HG03097 (cell line): ENCODE data around the gene MGAT4B.
A peak's percentile ranks its signal among the peaks of the same experiment; 100 is the strongest.
"Not testable (repeated sequence)": the region's sequence is repeated elsewhere in the genome, so short reads cannot be mapped to it uniquely, and the experiment has no call there.

ENCODE experiments used
- ATAC-seq: cut with Tn5 transposase; IDR thresholded peaks from one replicate; pipeline ENCODE4 v1.9.1; 2021; ENCODE audit not compliant: unreplicated experiment, low FRiP score

MGAT4B gene

GRCh38 chr5:179806250-179807048, at the start of gene MGAT4B:
MGAT4B (minus strand) TSS chr5:179806866; CDS start chr5:179806583, 283 bp downstream.
- ATAC-seq = peak; percentile 58

DNA sequence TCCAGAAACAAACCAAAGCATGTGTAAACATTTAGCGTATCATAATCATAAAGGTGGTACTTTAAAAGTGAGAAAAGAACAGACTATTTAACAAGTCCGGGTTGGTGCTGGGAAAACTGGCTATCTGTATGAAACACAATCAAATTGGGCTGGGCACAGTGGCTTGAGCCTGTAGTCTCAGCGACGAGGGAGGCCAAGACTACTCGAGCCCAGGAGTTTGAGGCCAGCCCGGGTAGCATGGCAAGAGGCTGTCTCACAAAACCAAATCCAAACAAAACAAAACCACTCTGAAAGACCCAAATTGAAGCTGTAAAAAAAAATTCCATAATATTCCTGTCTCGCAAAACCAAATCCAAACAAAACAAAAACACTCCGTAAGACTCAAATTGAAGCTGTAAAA, 47.7 kb upstream of the MGAT4B start:
- no peak for ATAC-seq

- no peak for ATAC-seq
Observed at GRCh38 chr5:179852993-179853547, 46.4 kb upstream of the MGAT4B start.

GRCh38 chr5:179841621-179842020, 35.0 kb upstream of the MGAT4B start:
- no peak for ATAC-seq

DNA sequence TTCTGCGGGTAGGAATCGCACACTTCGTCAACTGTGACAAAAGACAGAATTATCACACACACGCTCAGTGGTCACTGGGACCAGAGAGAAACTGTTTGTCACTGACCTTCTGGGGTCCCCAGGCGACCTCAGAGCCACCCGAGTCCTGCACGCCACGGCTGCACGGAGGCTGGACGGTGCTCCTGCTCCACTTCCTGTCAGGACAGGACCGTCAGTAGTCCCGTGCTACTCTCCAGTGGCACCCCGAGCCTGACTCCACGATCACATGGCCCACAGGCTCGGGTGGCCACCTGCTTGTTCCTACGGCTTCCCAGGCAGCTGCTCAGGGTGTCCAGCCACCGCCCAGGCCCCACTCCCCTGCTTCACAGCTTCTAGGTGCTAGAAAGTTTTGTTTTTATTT, 34.1 kb upstream of the MGAT4B start:
- no peak for ATAC-seq

GRCh38 chr5:179840321-179840720, 33.7 kb upstream of the MGAT4B start:
- ATAC-seq = no peak

- no peak for ATAC-seq
Observed at GRCh38 chr5:179839328-179840256, 32.9 kb upstream of the MGAT4B start.

GRCh38 chr5:179837076-179838011, 30.7 kb upstream of the MGAT4B start:
- no peak for ATAC-seq

- no peak for ATAC-seq
Observed at GRCh38 chr5:179836225-179837019, 29.8 kb upstream of the MGAT4B start.

GRCh38 chr5:179834871-179835270, 28.2 kb upstream of the MGAT4B start:
- not testable (repeated sequence) for ATAC-seq

- ATAC-seq = no peak
Observed at GRCh38 chr5:179834120-179834519, 27.5 kb upstream of the MGAT4B start.

GRCh38 chr5:179833709-179834070, 27.0 kb upstream of the MGAT4B start:
- no peak for ATAC-seq

DNA sequence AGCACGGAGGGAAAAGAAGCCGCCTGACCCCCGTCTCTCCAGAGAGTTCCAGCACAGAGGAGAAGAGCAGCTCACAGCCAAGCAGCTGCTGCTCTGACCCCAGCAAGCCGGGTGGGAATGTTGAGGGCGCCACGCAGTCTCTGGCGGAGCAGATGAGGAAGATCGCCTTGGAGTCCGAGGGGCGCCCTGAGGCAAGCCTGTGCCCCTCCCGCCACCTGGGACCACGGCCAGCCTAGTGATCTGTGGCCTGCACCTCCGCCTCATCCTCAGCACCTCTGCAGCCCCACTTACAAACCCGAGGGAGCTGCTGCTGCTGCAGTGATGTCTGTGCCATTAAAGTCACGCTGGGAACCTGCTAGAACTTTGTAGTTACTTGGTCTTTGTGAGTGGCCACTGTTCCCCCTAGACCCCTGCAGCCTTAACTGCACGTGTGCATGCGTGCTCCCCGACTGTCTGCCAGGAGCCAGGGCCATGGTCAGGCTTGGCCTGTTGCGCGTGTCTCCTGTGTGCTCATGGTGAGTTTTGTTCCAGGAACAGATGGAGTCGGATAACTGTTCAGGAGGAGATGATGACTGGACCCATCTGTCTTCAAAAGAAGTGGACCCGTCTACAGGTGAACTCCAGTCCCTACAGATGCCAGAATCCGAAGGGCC, 26.5 kb upstream of the MGAT4B start:
- no peak for ATAC-seq

DNA sequence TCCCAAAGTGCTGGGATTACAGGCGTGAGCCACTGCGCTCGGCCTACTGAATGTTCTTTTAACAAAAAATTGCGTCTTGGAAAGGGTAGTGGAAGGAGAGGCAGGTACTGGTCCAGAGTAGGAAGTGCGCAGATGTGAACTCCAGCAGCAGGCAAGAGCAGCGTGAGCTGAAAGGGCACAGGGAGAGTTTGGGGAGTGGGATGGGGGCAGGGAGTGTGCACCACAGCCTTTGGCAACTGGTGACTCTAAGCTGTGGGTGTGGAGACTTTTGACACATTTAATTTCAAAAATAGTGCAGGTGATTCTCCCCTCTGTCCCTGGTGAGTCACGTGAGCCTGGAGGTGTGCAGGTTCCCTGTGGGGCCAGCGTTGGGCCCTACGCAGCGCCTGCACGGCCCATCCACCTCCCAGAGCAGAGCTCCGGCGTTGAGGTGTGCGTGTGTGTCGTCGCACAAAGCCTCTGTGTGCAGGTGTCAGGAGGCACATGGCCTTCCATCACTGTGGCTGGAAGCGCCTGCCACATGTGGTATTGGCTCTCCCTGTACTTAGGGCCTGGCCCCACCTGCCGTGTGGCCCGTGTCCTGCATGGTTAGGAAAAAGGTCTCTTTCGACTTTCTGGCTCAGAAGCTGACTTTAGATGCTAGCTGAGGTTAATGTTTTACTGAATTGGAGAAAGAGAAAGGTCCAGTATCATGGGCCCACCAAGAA, 25.5 kb upstream of the MGAT4B start:
- ATAC-seq = no peak

- no peak for ATAC-seq
Observed at GRCh38 chr5:179830818-179831468, 24.3 kb upstream of the MGAT4B start.

- ATAC-seq = no peak
Observed at GRCh38 chr5:179829732-179830435, 23.2 kb upstream of the MGAT4B start.

DNA sequence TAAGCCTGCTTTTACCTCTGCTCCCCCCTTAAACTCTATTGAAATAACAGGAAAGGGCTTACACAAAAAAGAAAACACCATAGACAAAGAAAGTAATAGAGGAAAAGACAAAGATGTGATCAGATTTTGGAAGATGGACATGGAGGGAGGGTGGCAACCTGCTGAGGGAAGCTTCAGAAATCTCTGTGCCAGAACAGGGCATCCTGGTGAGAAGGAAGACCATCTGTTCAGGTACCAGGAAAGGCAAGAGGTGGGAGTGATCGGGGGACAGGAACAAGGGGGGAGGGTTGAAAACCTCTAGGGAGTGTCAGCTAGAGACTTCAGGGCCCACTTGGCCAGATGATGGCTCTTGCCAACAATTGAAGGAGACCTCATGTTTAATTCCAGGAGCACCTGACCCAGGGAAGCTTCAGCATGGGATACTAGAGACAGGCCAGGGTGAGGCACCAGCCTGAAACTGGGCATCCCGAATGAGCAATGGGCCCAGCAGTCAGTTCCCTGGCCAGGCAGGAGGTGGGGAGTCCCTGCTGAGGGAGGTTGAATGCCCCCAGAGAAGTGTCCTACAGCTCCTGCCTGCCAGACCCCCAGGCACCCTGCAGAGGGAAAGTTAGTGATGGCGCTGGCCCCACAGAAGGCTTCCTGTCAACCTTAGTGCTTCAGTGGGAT, 22.2 kb upstream of the MGAT4B start:
- ATAC-seq = no peak
